ENCODE data around the gene KCNJ5. TPM values are rescaled to one million over a fixed set of nuclear protein-coding genes. Genes with fewer than 3 reads are reported as not detected.

The KCNJ5 gene
- total RNA-seq, 2 donors from 2014 or later = 0.60 to 1.1 TPM

DNA sequence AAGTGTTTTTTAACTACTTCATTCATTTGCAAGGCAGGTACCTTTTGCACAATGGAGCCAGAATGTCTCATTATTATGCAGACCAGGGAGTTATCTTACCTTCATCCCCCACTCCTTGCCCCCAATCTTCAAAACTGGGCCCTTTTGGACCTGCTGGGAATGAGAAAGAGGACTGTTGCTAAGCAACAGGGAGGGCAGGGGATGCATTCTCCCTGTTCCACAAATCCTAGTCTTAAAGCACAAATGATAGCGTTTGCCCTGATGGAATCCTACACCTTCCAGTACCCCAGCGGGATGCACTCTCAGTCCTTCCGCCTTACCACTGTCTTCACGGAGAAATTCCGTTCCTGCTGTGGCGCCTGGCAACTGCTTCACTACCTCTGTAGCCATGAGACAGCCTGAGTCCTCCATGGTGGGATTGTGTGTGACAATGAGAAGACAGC is 20.0 kb upstream of the KCNJ5 start:
- no peak overlapping the region for H3K27ac Mint-ChIP-seq
- no peaks in the 10 kb centered on the region for H3K9me3 Mint-ChIP-seq
- H3K36me3 ChIP-seq (ENCODE audit: control insufficient read depth, insufficient read depth, low read length) = no peaks in the 10 kb centered on the region
- no peaks in the 10 kb centered on the region for H3K36me3 Mint-ChIP-seq (ENCODE audit: low read depth)
- TF ChIP-seq, protein P1, sequence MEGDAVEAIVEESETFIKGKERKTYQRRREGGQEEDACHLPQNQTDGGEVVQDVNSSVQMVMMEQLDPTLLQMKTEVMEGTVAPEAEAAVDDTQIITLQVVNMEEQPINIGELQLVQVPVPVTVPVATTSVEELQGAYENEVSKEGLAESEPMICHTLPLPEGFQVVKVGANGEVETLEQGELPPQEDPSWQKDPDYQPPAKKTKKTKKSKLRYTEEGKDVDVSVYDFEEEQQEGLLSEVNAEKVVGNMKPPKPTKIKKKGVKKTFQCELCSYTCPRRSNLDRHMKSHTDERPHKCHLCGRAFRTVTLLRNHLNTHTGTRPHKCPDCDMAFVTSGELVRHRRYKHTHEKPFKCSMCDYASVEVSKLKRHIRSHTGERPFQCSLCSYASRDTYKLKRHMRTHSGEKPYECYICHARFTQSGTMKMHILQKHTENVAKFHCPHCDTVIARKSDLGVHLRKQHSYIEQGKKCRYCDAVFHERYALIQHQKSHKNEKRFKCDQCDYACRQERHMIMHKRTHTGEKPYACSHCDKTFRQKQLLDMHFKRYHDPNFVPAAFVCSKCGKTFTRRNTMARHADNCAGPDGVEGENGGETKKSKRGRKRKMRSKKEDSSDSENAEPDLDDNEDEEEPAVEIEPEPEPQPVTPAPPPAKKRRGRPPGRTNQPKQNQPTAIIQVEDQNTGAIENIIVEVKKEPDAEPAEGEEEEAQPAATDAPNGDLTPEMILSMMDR (conservative IDR thresholded peaks at IDR 0.05) = no peak
- no peaks in the 10 kb centered on the region for H3K27me3 ChIP-seq (ENCODE audit: control insufficient read depth, insufficient read depth, low read length, poor library complexity, severe bottlenecking)
- DNase-seq = peak; percentile 83
- H3K9ac ChIP-seq (ENCODE audit: extremely low read depth, low read length, poor library complexity, severe bottlenecking) = no peak overlapping the region
- peaks cover 31% of the 10 kb centered on the region for H3K4me1 Mint-ChIP-seq
- peaks cover 9% of the 10 kb centered on the region for H3K27me3 Mint-ChIP-seq (ENCODE audit: insufficient read depth)
- peaks cover 22% of the 10 kb centered on the region for H3K4me1 ChIP-seq (ENCODE audit: control insufficient read depth, insufficient read depth, low read length)
- peak overlapping the region; percentile 31 for H3K27ac ChIP-seq (ENCODE audit: low read depth, low read length)
- no peak overlapping the region for H3K4me3 Mint-ChIP-seq
- H3K4me3 ChIP-seq (ENCODE audit: low read length) = no peak overlapping the region
- WGBS, 2 experiments (ENCODE audit: insufficient coverage in 1 of 2, insufficient read length in 1 of 2) = 39 to 46% methylated on average over 6 of the region's 6 CpGs
- no peaks in the 10 kb centered on the region for H3K9me3 ChIP-seq (ENCODE audit: control insufficient read depth, low read length)

DNA sequence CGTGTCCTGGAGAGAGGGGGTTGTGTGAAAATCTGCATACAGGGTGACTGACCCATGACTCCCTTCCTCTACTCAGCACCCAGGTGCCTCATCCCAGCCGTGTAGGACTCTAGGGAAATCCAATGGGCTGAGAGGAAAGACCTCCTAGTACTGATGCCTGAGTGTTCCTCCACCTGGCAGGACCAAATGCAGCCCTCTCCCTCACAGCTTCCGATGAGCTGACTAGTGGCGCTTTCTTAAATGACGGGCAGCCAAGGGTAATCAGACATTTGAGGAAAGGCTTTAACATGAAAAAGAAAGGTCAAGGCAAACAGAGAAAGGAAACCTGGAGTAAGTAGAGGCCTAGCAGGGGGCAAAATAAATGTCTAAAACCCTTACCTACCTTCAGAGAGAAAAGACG is 19.1 kb upstream of the KCNJ5 start:
- 40 to 83% methylated on average over 3 to 6 of the region's 6 CpGs for WGBS, 2 experiments (ENCODE audit: insufficient coverage in 1 of 2, insufficient read length in 1 of 2)
- TF ChIP-seq, protein P1 (conservative IDR thresholded peaks at IDR 0.05) = peak; percentile 10
- no peaks in the 10 kb centered on the region for H3K27me3 ChIP-seq (ENCODE audit: control insufficient read depth, insufficient read depth, low read length, poor library complexity, severe bottlenecking)
- H3K9me3 Mint-ChIP-seq = no peaks in the 10 kb centered on the region
- no peak for DNase-seq
- no peak overlapping the region for H3K27ac Mint-ChIP-seq
- H3K9ac ChIP-seq (ENCODE audit: extremely low read depth, low read length, poor library complexity, severe bottlenecking) = no peak overlapping the region
- H3K4me3 ChIP-seq (ENCODE audit: low read length) = peak overlapping the region; percentile 38
- no peaks in the 10 kb centered on the region for H3K9me3 ChIP-seq (ENCODE audit: control insufficient read depth, low read length)
- no peaks in the 10 kb centered on the region for H3K36me3 ChIP-seq (ENCODE audit: control insufficient read depth, insufficient read depth, low read length)
- H3K4me3 Mint-ChIP-seq = no peak overlapping the region
- H3K27ac ChIP-seq (ENCODE audit: low read depth, low read length) = peak overlapping the region; percentile 6
- H3K36me3 Mint-ChIP-seq (ENCODE audit: low read depth) = no peaks in the 10 kb centered on the region
- H3K4me1 ChIP-seq (ENCODE audit: control insufficient read depth, insufficient read depth, low read length) = peaks cover 22% of the 10 kb centered on the region
- peaks cover 31% of the 10 kb centered on the region for H3K4me1 Mint-ChIP-seq
- H3K27me3 Mint-ChIP-seq (ENCODE audit: insufficient read depth) = peaks cover 14% of the 10 kb centered on the region

DNA sequence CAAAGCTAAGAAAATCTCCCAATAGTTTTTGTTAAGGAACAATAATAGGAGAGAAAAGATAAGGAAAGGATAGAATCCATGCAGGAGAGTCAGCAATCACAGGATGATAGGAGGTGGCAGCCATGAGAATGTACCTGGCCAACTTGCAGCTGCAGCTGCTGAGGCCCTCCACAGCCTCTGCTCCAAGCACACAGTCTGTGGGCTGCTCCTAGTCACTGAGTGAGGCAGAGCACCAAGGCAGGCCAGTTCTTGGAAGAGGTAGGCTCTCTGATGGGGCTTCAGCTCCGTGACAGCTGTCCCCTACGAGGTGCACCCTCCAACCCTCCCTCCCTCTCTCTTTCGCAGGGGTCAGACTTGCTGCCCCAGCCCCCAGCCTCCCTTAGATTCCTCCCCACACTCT is 18.6 kb upstream of the KCNJ5 start:
- no peaks in the 10 kb centered on the region for H3K36me3 Mint-ChIP-seq (ENCODE audit: low read depth)
- Histone ChIP-seq H3K4me3 (ENCODE audit: low read length) (peak overlapping the region; percentile 38), H3K4me1 (ENCODE audit: control insufficient read depth, insufficient read depth, low read length) (peaks cover 22% of the 10 kb centered on the region), H3K9me3 (ENCODE audit: control insufficient read depth, low read length) (no peaks in the 10 kb centered on the region), H3K9ac (ENCODE audit: extremely low read depth, low read length, poor library complexity, severe bottlenecking) (no peak overlapping the region), H3K36me3 (ENCODE audit: control insufficient read depth, insufficient read depth, low read length) (no peaks in the 10 kb centered on the region), H3K27me3 (ENCODE audit: control insufficient read depth, insufficient read depth, low read length, poor library complexity, severe bottlenecking) (no peaks in the 10 kb centered on the region), H3K27ac (ENCODE audit: low read depth, low read length) (no peak overlapping the region)
- peaks cover 31% of the 10 kb centered on the region for H3K4me1 Mint-ChIP-seq
- H3K27me3 Mint-ChIP-seq (ENCODE audit: insufficient read depth) = peaks cover 14% of the 10 kb centered on the region
- DNase-seq = peak; percentile 67
- no peaks in the 10 kb centered on the region for H3K9me3 Mint-ChIP-seq
- TF ChIP-seq, protein P1 (conservative IDR thresholded peaks at IDR 0.05) = no peak
- 58 to 60% methylated on average over 1 to 3 of the region's 3 CpGs for WGBS, 2 experiments (ENCODE audit: insufficient coverage in 1 of 2, insufficient read length in 1 of 2)
- no peak overlapping the region for H3K27ac Mint-ChIP-seq
- H3K4me3 Mint-ChIP-seq = no peak overlapping the region
